Stimulated activated naive CD8-positive, alpha-beta T cell treated with anti-CD3 and anti-CD28 coated beads, Interleukin-15, Interleukin-2, amounts not matched to agents 100 U/mL and 50 U/mL, for 24 hours (primary cell): ENCODE results near the gene TMEM150A.
"Not testable (repeated sequence)": the region's sequence is repeated elsewhere in the genome, so short reads cannot be mapped to it uniquely, and the experiment has no call there.

Experiments used
- ATAC-seq: fragments of 150-1000 bp; cut with Tn5 transposase; one replicate; pipeline ENCODE4 v1.10.0; 2021
- DNase-seq: peaks from one replicate; pipeline ENCODE4 v3.0.0; 2021

The TMEM150A gene

GRCh38 chr2:85593023-85593422 lies 9.5 kb downstream of the TMEM150A start:
- no peak for DNase-seq

GRCh38 chr2:85592299-85592698 lies 10.2 kb downstream of the TMEM150A start:
- ATAC-seq, DNase-seq: not testable (repeated sequence)

More at GRCh38 chr2:85593023-85593422, 9.5 kb downstream of the TMEM150A start:
- no peak for ATAC-seq

DNA sequence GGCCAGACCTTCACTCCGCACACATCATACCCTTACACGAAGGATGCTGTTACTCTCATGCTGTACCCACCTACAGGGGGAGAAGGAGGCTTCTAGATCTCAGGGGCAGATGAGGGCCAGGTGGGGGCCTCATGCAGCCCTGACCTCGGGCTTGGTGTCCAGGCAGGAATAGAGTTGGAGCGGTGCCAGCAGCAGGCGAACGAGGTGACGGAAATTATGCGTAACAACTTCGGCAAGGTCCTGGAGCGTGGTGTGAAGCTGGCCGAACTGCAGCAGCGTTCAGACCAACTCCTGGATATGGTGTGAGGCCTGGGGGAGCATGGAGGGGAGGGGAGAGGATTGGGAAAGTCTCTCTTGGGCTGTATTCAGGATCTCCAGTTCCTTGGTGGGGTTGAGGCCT lies 10.9 kb downstream of the TMEM150A start:
- DNase-seq = no peak
- ATAC-seq = no peak

DNA sequence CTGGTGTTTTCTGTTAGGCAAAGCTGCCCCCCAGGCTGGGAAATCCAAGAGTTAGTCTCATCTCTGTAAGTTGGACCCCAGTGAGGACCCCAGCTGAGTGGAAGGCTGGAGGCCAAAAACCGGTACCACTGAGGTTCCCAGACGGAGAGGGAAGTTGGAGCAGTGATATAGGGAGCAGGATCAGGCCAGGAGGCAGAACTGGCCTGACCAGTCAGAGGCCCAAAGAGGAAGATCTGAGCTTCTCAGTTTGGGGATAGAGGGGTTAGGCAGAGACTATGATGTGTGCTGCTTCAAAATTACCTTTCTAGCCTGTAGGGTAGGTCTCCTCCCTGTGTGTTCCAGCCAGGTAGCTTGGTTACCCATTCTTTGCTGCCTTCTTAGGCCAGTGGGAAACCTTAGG lies 11.5 kb downstream of the TMEM150A start:
- ATAC-seq = no peak
- no peak for DNase-seq

DNA sequence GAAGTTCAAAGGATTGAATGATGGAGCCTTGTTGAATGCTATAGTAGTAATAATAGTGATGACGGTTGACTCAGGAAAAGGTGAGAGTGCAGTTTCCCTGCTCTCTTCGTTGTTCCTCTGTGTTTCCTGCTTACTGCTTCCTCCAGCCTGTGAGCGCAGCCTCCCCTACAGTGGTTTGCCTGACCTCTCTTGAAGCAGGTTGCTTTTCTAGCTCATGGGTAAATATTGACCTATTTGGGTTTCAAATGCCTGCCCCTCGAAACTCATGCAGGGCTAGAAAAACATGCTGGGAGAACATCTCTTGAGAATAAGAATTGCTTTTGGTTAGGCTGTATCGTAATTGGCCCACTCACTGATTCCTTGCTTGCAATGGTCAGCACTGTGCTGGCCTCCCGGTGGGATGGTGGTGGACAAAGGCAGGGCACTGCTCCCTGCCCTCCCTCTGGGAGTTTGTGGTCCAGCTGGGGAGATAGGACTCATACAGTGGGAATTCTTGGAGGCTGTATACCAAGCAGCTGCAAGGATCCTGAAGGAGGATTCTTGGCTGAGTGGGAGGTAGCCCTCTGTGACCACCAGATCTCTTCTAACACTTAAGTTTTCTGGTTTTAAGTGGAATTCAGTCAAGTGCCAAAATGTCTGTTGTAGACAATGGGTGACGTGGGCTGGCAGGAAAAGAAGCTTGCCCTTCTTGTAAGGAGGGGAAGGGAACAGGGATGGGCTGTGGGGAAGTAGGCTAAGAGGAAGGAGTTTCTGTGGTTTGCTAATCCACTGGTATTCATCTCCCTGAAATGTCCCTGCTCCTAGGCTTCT lies 12.3 kb downstream of the TMEM150A start:
- DNase-seq (no peak), ATAC-seq (no peak)

GRCh38 chr2:85589181-85589580 lies 13.3 kb downstream of the TMEM150A start:
- DNase-seq (no peak), ATAC-seq (no peak)

- DNase-seq (no peak), ATAC-seq (no peak)
Measured at GRCh38 chr2:85588645-85589044, 13.9 kb downstream of the TMEM150A start.

DNA sequence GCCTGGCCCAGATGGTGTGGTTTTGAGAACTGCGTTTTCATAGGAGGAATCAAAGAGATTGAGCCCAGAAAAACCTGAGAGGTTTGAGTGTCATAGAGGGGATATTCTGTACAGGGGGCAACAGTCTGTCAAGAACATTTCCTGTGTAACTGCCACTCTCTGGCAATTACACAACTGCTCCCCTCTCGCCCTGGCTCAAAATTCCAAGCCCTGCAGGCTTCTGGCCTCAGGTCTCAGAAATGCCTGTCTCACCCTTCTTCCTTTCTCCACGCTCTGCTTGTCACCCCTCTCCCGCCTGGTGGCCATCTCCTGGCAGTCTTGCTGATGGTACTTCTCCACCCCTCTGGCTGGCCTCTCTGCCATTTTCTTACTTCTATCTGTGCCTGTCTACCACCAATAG lies 14.3 kb downstream of the TMEM150A start:
- DNase-seq = no peak
- ATAC-seq = no peak

- DNase-seq (no peak), ATAC-seq (no peak)
Measured at GRCh38 chr2:85585781-85586105, 16.8 kb downstream of the TMEM150A start.

- DNase-seq (no peak), ATAC-seq (peak; percentile 72)
Measured at GRCh38 chr2:85584857-85585780, 17.4 kb downstream of the TMEM150A start.

DNA sequence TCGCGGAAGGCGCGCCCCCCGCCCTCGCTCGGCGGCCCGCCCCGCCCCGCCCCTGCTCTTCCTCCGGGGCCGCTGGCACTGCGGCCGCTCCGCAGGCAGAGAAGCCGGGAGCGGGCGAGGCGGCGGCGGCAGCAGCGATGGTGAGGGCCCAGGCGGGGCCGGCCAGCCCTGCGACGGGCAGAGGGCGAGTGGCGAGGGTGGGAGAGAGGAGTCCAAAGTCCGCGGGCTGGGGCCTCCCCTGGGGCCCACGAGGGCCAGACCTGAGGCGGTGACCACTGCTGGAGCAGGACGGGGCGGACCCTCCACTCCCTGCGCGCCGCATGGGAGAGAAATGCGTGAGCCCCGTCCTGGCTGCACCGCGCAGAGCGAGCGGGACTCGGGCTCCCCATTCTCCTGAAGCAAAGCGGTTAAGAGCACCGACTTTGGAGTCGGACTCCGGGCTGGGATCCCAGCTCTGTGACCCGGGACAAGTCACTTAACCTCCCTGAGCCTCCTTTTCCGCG lies 18.1 kb downstream of the TMEM150A start, which contains the start of gene VAMP5:
TSS of gene VAMP5 (plus strand) at position 78 of the 503 bp plus-strand sequence. CDS start at position 138, 60 bp downstream.
- ATAC-seq = peak; percentile 47
- DNase-seq = peak; percentile 59

DNA sequence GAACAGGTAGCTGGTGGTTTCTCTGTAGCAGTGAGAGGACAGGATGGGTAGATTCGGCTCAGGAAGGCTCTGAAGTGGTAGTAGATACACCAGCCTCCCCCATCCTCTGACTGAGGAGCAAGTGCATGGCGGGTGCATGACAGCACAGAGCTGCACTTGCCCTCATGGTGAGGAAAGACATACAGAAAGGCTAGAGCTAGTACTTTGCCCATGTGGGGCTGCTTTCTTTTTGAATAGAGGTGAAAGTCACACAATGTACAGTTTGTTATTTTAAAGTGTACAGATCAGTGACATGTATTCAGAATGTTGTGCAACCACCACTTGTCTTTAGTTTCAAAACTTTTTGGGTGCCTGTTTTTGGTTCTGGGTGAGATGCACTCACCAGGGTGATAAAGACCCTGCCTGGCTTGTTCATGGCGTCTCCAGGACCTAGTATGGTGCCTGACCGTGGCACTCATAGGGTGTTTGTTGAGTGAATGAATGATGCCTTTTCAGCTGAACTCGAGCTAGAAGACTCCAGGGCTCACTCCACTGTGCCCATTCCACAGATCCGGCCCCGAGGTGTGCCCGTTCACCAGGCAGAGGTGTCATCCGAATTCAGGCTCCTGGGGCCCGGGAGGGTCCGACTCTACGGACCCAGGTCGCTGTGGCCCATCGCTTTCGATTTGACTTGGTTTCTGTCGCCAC lies 18.7 kb downstream of the TMEM150A start:
- ATAC-seq (peak; percentile 21), DNase-seq (no peak)

DNA sequence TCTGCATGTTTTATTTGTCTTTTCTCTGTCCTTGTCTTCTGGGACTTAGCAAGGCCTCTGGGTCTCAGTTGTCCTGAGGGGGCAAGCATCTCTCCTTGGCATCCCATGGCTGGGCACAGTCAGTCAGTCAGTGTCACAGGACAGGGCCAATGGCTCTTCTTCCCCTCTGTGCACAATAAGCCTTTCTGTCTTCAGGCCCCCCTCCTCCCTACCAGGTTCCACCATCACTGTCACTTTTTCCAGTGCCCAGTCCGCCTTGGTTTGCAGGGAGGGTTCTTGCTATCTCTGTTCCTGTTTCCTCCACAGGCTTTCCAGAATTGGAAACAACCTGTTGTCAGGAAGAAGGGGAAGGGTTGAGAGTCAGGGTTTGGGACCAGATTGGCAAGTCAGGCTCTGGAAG lies 20.0 kb downstream of the TMEM150A start:
- DNase-seq (no peak), ATAC-seq (no peak)

DNA sequence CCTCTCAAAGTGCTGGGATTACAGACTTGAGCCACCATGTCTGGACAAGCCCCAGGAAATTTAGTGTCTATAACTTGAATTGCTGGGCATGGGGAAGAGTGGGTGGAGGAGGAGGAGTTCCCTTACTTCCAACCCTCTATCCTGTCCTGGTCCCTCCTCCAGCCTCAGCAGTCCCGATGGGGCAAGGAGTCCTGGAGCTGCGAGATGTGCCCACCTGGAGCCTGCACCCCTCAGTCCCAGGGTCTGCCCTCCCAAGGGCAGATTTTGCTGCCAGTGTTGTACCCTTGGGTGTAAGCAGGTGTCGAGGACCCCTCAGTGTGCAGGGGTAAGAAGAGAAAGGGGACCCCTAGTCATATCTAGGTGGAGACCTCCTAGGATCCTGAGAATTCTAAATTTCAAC lies 22.3 kb downstream of the TMEM150A start:
- ATAC-seq (no peak), DNase-seq (no peak)

- DNase-seq (no peak), ATAC-seq (no peak)
Measured at GRCh38 chr2:85579266-85579935, 23.1 kb downstream of the TMEM150A start.

DNA sequence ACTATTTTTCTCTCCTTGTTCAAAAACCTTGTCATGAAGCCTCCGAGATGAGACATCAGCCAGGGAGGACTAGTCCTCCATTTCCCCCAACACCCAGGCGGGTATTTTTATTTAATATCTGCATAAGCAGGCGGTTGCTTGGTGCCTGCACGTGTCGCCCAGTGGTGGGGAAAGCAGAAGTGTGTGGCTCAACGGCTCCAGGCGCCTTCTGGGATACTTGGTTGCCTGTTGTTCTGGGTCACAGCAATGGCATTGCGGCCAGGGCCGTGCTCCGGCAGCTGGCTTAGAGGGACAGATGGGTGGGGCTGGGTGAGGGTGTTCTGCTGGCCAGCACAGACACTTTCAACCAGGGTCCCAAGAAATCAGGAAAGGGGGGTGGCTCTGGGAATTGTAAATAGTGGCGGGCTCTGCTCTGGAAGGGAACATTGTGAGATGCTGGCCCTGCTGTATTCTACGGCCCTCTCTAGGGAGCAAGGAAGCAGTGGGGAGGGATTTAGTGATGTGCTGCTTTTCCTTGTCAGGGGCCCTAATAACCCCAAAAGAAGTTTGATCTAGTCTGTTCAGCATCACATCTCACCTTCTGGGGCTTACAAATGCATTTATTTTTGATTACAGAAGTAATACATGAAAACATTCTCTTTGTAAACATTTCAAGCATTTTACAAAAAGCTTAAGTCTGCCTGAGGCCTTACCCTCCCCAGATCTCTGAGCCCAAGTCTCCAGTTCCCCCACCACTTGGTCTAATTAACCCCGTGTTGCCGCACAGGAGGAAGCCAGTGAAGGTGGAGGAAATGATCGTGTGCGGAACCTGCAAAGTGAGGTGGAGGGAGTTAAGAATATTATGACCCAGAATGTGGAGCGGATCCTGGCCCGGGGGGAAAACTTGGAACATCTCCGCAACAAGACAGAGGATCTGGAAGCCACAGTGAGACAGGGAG lies 24.0 kb downstream of the TMEM150A start:
- peak; percentile 47 for ATAC-seq
- DNase-seq = peak; percentile 43

GRCh38 chr2:85577386-85578242 lies 24.9 kb downstream of the TMEM150A start, which contains the start of gene VAMP8:
Gene VAMP8 (plus strand): TSS chr2:85577586. CDS start chr2:85577647, 61 bp downstream.
- ATAC-seq = peak; percentile 77
- DNase-seq = peak; percentile 74

DNA sequence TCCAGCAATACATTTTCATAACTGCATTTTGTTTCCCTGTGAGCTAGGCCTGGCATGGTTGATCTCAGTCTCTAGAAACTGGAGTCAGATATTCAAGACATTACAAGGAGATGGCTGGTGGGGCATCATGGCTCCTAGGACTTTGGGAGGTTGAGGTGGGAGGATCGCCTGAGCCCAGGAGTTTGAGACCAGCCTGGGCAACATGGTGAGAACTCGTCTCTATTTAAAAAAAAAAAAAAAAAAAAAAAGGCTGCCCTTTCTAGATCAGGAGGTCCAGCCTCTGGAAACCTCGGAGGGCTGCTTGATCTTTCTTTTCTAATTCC lies 25.5 kb downstream of the TMEM150A start:
- no peak for DNase-seq
- no peak for ATAC-seq

- ATAC-seq = no peak
- DNase-seq = no peak
Measured at GRCh38 chr2:85575739-85576138, 26.8 kb downstream of the TMEM150A start.

- no peak for ATAC-seq
- DNase-seq = no peak
Measured at GRCh38 chr2:85566265-85566664, 36.2 kb downstream of the TMEM150A start.
